HepG2 (cell line): ENCODE measurements around the gene PSEN2. TPM values are rescaled to one million over a fixed set of nuclear protein-coding genes. Genes with fewer than 3 reads are reported as not detected.
A peak's percentile ranks its signal among the peaks of the same experiment; 100 is the strongest.

Experiments used
- ARNT ChIP-seq: fragments of 450-650 bp; IDR thresholded peaks from 2 replicates; pipeline ENCODE4 v1.6.1; 2017
- BRCA1 ChIP-seq: sonication (generic); formaldehyde crosslinking; IDR thresholded peaks from 2 replicates; pipeline ENCODE4 v1.4.0; 2020; ENCODE audit warnings: missing genetic modification reagents
- DNMT1 ChIP-seq: sonication (generic); formaldehyde crosslinking; IDR thresholded peaks from 2 replicates; pipeline ENCODE4 v1.5.1; 2020; ENCODE audit warnings: mild to moderate bottlenecking, missing genetic modification reagents
- GABPA ChIP-seq, 2 experiments: IDR thresholded peaks; 2 replicates each; pipeline ENCODE4 v1.6.1; 2011 to 2016; ENCODE audit warnings: low read depth in 2 of 2, low read length in 1 of 2, missing biosample characterization in 1 of 2, missing genetic modification characterization in 1 of 2
- HDAC1 ChIP-seq: sonication (generic); formaldehyde crosslinking; IDR thresholded peaks from 2 replicates; pipeline ENCODE4 v1.5.1; 2020; ENCODE audit warnings: mild to moderate bottlenecking, missing genetic modification reagents
- MTF2 ChIP-seq: sonication (generic); formaldehyde crosslinking; IDR thresholded peaks from 2 replicates; pipeline ENCODE4 v1.5.0; 2020; ENCODE audit warnings: missing genetic modification reagents, borderline replicate concordance
- NCOA5 ChIP-seq: sonication (generic); formaldehyde crosslinking; IDR thresholded peaks from 2 replicates; pipeline ENCODE4 v1.4.0; 2020; ENCODE audit warnings: missing genetic modification reagents
- POLR2AphosphoS2 ChIP-seq: IDR thresholded peaks from 2 replicates; pipeline ENCODE4 v1.6.1; 2011; ENCODE audit warnings: low read depth, low read length, improper control_type of control experiment
- SAFB2 ChIP-seq: sonication (generic); formaldehyde crosslinking; IDR thresholded peaks from 2 replicates; pipeline ENCODE4 v1.5.1; 2020; ENCODE audit warnings: missing genetic modification reagents, low read depth, mild to moderate bottlenecking, borderline replicate concordance
- SNRNP70 ChIP-seq: fragments of 200-400 bp; formaldehyde crosslinking; IDR thresholded peaks from 2 replicates; pipeline ENCODE4 v1.6.1; 2017; ENCODE audit warnings: mild to moderate bottlenecking, low read depth, low read length, moderate library complexity
- ZNF234 ChIP-seq: sonication (generic); formaldehyde crosslinking; conservative IDR thresholded peaks from 2 replicates; pipeline ENCODE4 v1.5.1; 2020; ENCODE audit warnings: mild to moderate bottlenecking, missing genetic modification reagents
- ZNF263 ChIP-seq: sonication (generic); formaldehyde crosslinking; IDR thresholded peaks from 2 replicates; pipeline ENCODE4 v1.4.0; 2020; ENCODE audit warnings: missing genetic modification reagents
- ZNF441 ChIP-seq: sonication (generic); formaldehyde crosslinking; IDR thresholded peaks from 2 replicates; pipeline ENCODE4 v1.7.0; 2021; ENCODE audit warnings: missing genetic modification reagents, borderline replicate concordance
- ZNF556 ChIP-seq: sonication (generic); formaldehyde crosslinking; IDR thresholded peaks from 2 replicates; pipeline ENCODE4 v1.4.0; 2020; ENCODE audit warnings: mild to moderate bottlenecking, missing genetic modification reagents, borderline replicate concordance
- ZNF589 ChIP-seq: sonication (generic); formaldehyde crosslinking; conservative IDR thresholded peaks from 2 replicates; pipeline ENCODE4 v1.8.0; 2022; ENCODE audit warnings: mild to moderate bottlenecking, moderate library complexity, missing genetic modification reagents
- ZNF773 ChIP-seq: sonication (generic); formaldehyde crosslinking; IDR thresholded peaks from 2 replicates; pipeline ENCODE4 v1.4.0; 2020; ENCODE audit warnings: missing genetic modification reagents, borderline replicate concordance
- ZSCAN12 ChIP-seq: sonication (generic); formaldehyde crosslinking; IDR thresholded peaks from 2 replicates; pipeline ENCODE4 v1.9.0; 2021; ENCODE audit warnings: mild to moderate bottlenecking, missing genetic modification reagents
- ZSCAN30 ChIP-seq: sonication (generic); formaldehyde crosslinking; IDR thresholded peaks from 2 replicates; pipeline ENCODE4 v1.5.0; 2020; ENCODE audit warnings: mild to moderate bottlenecking, missing genetic modification reagents
- polyA plus RNA-seq, 8 experiments: library from polyadenylated mRNA; depleted of rRNA in 3 of 8; stranded (reverse) in 7 of 8; unstranded in 1 of 8; fragments of >200 nt; fragmentation: Illumina TruSeq in 4 of 8; extraction: Trizol in 4 of 8; gene quantifications; 2 replicates each; pipeline versions ENCODE4 v1.2.1 to v1.2.3, GENCODE V29; 2011 to 2016; ENCODE audit warnings: low read depth in 4 of 8, missing spikeins in 1 of 8, mixed read lengths in 1 of 8; ENCODE audit not compliant: insufficient read depth in 1 of 8
- total RNA-seq, 5 experiments: library from RNA; depleted of rRNA; stranded (reverse); fragments of >200 nt; fragmentation: Illumina TruSeq; extraction: Trizol; gene quantifications; 2 replicates each; pipeline ENCODE4 v1.2.3, GENCODE V29; 2016; ENCODE audit warnings: low read depth in 1 of 5
- TF ChIP-seq, protein P1 (sequence below): sonication (generic); formaldehyde crosslinking; IDR thresholded peaks from 2 replicates; pipeline ENCODE4 v1.5.1; 2020; ENCODE audit warnings: mild to moderate bottlenecking, missing genetic modification reagents, borderline replicate concordance
- TF ChIP-seq, protein P2 (sequence below): sonication (generic); formaldehyde crosslinking; IDR thresholded peaks from 2 replicates; pipeline ENCODE4 v1.8.0; 2022; ENCODE audit warnings: mild to moderate bottlenecking, missing genetic modification reagents, moderate library complexity
- TF ChIP-seq, protein P3 (sequence below): sonication (generic); formaldehyde crosslinking; IDR thresholded peaks from 2 replicates; pipeline ENCODE4 v1.4.0; 2020; ENCODE audit warnings: missing genetic modification reagents
- TF ChIP-seq, protein P4 (sequence below): sonication (generic); formaldehyde crosslinking; IDR thresholded peaks from 2 replicates; pipeline ENCODE4 v1.5.0; 2020; ENCODE audit warnings: mild to moderate bottlenecking, missing genetic modification reagents
- TF ChIP-seq, protein P5 (sequence below): sonication (generic); formaldehyde crosslinking; IDR thresholded peaks from 2 replicates; pipeline ENCODE4 v1.4.0; 2020; ENCODE audit warnings: missing genetic modification reagents
- TF ChIP-seq, protein P6 (sequence below): sonication (generic); formaldehyde crosslinking; IDR thresholded peaks from 2 replicates; pipeline ENCODE4 v1.5.0; 2020; ENCODE audit warnings: missing genetic modification reagents

Gene PSEN2
- total and polyA plus RNA-seq, 2 of the 13 experiments (the other 11 are each of a cell fraction or from before 2014, with no cell fraction given): 5.9 to 13.1 TPM

DNA sequence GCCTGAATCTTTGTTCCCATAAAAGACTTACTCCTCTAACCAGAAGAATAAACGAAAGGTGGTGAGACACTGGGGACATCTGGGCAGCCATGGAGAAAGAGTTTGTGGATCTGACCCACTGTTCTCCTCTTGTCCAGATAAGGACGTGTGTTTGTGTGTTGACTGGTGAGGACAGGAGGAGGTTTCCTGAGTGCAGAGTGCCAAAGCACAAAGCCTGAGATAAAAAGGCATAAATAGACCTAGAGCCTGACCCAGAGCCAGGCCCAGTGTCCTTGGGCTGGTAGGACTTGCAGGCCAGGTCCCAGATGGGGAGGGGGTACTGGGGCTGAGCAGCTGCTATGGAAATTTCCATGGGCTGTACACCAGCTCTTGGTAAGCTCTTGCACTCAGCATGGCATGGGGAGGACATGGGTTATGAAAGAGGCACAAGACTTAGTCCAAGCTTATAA is 50.1 kb downstream of the PSEN2 start (continued):
- TF ChIP-seq ZNF441: 0 out of 2 replicates have a peak, but pooled peaks have one; percentile 64
- TF ChIP-seq GABPA (IDR thresholded peaks at IDR 0.05; ENCODE audit: low read depth, low read length): no peak
- TF ChIP-seq GABPA (CRISPR knock-in tag; IDR thresholded peaks at IDR 0.05; ENCODE audit: low read depth): no peak
- no peak for TF ChIP-seq POLR2AphosphoS2
- TF ChIP-seq, protein P1, sequence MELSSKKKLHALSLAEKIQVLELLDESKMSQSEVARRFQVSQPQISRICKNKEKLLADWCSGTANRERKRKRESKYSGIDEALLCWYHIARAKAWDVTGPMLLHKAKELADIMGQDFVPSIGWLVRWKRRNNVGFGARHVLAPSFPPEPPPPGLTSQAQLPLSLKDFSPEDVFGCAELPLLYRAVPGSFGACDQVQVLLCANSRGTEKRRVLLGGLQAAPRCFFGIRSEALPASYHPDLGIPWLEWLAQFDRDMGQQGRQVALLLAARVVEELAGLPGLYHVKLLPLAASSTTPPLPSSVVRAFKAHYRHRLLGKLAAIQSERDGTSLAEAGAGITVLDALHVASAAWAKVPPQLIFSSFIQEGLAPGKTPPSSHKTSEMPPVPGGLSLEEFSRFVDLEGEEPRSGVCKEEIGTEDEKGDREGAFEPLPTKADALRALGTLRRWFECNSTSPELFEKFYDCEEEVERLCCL (CRISPR knock-in tag): no peak
- TF ChIP-seq ZNF589: no peak
- no peak for TF ChIP-seq ZNF234 (CRISPR knock-in tag)
- no peak for TF ChIP-seq ZSCAN12 (CRISPR knock-in tag)
- TF ChIP-seq, protein P2, sequence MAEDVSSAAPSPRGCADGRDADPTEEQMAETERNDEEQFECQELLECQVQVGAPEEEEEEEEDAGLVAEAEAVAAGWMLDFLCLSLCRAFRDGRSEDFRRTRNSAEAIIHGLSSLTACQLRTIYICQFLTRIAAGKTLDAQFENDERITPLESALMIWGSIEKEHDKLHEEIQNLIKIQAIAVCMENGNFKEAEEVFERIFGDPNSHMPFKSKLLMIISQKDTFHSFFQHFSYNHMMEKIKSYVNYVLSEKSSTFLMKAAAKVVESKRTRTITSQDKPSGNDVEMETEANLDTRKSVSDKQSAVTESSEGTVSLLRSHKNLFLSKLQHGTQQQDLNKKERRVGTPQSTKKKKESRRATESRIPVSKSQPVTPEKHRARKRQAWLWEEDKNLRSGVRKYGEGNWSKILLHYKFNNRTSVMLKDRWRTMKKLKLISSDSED (CRISPR knock-in tag): no peak
- no peak for TF ChIP-seq SNRNP70
- no peak for TF ChIP-seq DNMT1 (CRISPR knock-in tag)
- TF ChIP-seq, protein P3, sequence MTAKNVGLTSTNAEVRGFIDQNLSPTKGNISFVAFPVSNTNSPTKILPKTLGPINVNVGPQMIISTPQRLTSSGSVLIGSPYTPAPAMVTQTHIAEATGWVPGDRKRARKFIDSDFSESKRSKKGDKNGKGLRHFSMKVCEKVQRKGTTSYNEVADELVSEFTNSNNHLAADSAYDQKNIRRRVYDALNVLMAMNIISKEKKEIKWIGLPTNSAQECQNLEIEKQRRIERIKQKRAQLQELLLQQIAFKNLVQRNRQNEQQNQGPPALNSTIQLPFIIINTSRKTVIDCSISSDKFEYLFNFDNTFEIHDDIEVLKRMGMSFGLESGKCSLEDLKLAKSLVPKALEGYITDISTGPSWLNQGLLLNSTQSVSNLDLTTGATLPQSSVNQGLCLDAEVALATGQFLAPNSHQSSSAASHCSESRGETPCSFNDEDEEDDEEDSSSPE (CRISPR knock-in tag): no peak
- TF ChIP-seq, protein P4, sequence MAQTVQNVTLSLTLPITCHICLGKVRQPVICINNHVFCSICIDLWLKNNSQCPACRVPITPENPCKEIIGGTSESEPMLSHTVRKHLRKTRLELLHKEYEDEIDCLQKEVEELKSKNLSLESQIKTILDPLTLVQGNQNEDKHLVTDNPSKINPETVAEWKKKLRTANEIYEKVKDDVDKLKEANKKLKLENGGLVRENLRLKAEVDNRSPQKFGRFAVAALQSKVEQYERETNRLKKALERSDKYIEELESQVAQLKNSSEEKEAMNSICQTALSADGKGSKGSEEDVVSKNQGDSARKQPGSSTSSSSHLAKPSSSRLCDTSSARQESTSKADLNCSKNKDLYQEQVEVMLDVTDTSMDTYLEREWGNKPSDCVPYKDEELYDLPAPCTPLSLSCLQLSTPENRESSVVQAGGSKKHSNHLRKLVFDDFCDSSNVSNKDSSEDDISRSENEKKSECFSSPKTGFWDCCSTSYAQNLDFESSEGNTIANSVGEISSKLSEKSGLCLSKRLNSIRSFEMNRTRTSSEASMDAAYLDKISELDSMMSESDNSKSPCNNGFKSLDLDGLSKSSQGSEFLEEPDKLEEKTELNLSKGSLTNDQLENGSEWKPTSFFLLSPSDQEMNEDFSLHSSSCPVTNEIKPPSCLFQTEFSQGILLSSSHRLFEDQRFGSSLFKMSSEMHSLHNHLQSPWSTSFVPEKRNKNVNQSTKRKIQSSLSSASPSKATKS (CRISPR knock-in tag): no peak
- TF ChIP-seq ZNF263 (CRISPR knock-in tag): peak; percentile 25; the same call in 1 of the 2 replicates
- no peak for TF ChIP-seq NCOA5 (CRISPR knock-in tag)
- TF ChIP-seq ZSCAN30 (CRISPR knock-in tag): no peak
- TF ChIP-seq SAFB2: no peak; the same call in 1 of the 2 replicates
- TF ChIP-seq ARNT: no peak
- peak; percentile 68; the same call in 1 of the 2 replicates for TF ChIP-seq ZNF556 (CRISPR knock-in tag)
- TF ChIP-seq, protein P5, sequence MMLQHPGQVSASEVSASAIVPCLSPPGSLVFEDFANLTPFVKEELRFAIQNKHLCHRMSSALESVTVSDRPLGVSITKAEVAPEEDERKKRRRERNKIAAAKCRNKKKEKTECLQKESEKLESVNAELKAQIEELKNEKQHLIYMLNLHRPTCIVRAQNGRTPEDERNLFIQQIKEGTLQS (CRISPR knock-in tag): no peak
- TF ChIP-seq BRCA1 (CRISPR knock-in tag): no peak
- no peak for TF ChIP-seq ZNF773 (CRISPR knock-in tag)
- TF ChIP-seq, protein P6, sequence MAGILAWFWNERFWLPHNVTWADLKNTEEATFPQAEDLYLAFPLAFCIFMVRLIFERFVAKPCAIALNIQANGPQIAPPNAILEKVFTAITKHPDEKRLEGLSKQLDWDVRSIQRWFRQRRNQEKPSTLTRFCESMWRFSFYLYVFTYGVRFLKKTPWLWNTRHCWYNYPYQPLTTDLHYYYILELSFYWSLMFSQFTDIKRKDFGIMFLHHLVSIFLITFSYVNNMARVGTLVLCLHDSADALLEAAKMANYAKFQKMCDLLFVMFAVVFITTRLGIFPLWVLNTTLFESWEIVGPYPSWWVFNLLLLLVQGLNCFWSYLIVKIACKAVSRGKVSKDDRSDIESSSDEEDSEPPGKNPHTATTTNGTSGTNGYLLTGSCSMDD (CRISPR knock-in tag): no peak
- no peak for TF ChIP-seq MTF2 (CRISPR knock-in tag)
- TF ChIP-seq HDAC1 (CRISPR knock-in tag): 0 out of 2 replicates have a peak, but pooled peaks have one; percentile 47
